H1 (cell line): Measurements from ENCODE around the gene SMIM13. TPM values are rescaled to one million over a fixed set of nuclear protein-coding genes. Genes with fewer than 3 reads are reported as not detected.

Source experiments
- CTCF ChIA-PET: fragments of 300-600 bp; sonication (Branson Sonifier 250); formaldehyde crosslinking; loops from one replicate; lab custom pipeline; 2021; ENCODE audit not compliant: partially characterized antibody; lab: Charles Lee
- POLR2A ChIA-PET: fragments of 300-600 bp; sonication (Branson Sonifier 250); formaldehyde crosslinking; loops from one replicate; lab custom pipeline; 2021; ENCODE audit warnings: inconsistent platforms; ENCODE audit not compliant: partially characterized antibody; lab: Charles Lee
- DNase-seq, 2 experiments: peaks; one replicate each; pipeline versions ENCODE4 v3.0.0 to v3.0.0-alpha.2; 2010 to 2022; ENCODE audit warnings: low spot score in 2 of 2, low read depth in 1 of 2, mixed read lengths in 1 of 2
- FAIRE-seq: peaks from 2 replicates; lab custom pipeline; 2011; peaks lifted over from hg19 to GRCh38; lab: Jason Lieb, UNC
- H2AFZ ChIP-seq: 2 replicates; pipeline ENCODE4 v1.8.1; 2012; ENCODE audit warnings: low read length, inconsistent platforms
- H2AK5ac ChIP-seq: 2 replicates; pipeline ENCODE4 v1.6.1; 2013; ENCODE audit warnings: low read depth, low read length
- H2BK120ac ChIP-seq: replicated peaks from 2 replicates; pipeline ENCODE3; 2013; ENCODE audit warnings: low read depth, low read length, inconsistent platforms
- H2BK12ac ChIP-seq: 2 replicates; pipeline ENCODE4 v1.6.1; 2013; ENCODE audit warnings: low read depth, low read length
- H2BK15ac ChIP-seq: 2 replicates; pipeline ENCODE4 v1.6.1; 2013; ENCODE audit warnings: low read length
- H2BK20ac ChIP-seq: 2 replicates; pipeline ENCODE4 v1.6.1; 2013; ENCODE audit warnings: low read length
- H2BK5ac ChIP-seq: 2 replicates; pipeline ENCODE4 v1.6.1; 2013; ENCODE audit warnings: low read depth, low read length
- H3K14ac ChIP-seq: 2 replicates; pipeline ENCODE4 v1.6.1; 2013; ENCODE audit warnings: inconsistent platforms; ENCODE audit not compliant: insufficient read length
- H3K18ac ChIP-seq: 2 replicates; pipeline ENCODE4 v1.6.1; 2013; ENCODE audit warnings: low read length; ENCODE audit errors: extremely low read depth
- H3K23ac ChIP-seq: 2 replicates; pipeline ENCODE4 v1.6.1; 2013; ENCODE audit warnings: inconsistent platforms; ENCODE audit not compliant: insufficient read length
- H3K23me2 ChIP-seq: 2 replicates; pipeline ENCODE4 v1.6.1; 2013; ENCODE audit warnings: low read depth, low read length
- H3K27ac ChIP-seq: 2 replicates; pipeline ENCODE4 v1.6.1; 2011; ENCODE audit warnings: low read depth, low read length, inconsistent platforms
- H3K27me3 ChIP-seq, 4 experiments: replicated peaks in 1 of 4; 1 replicate in 1 of 4; 2 replicates in 3 of 4; pipeline versions ENCODE4 v1.6.1 to v1.8.1; 2011 to 2013; ENCODE audit warnings: low read length in 3 of 4, mild to moderate bottlenecking in 3 of 4, inconsistent platforms in 2 of 4, mixed read lengths in 2 of 4, moderate library complexity in 1 of 4; ENCODE audit not compliant: control insufficient read depth in 3 of 4, insufficient read depth in 3 of 4; ENCODE audit errors: extremely low read depth in 1 of 4
- H3K36me3 ChIP-seq, 4 experiments: 2 replicates each; pipeline versions ENCODE4 v1.6.1 to v1.8.1; 2011 to 2013; ENCODE audit warnings: mild to moderate bottlenecking in 4 of 4, low read length in 3 of 4, moderate library complexity in 2 of 4, control low read depth in 1 of 4, inconsistent platforms in 1 of 4; ENCODE audit not compliant: insufficient read depth in 4 of 4, control insufficient read depth in 2 of 4
- H3K4ac ChIP-seq: replicated peaks from 2 replicates; pipeline ENCODE3; 2013; ENCODE audit warnings: low read length, low read depth, mixed read lengths, inconsistent platforms; ENCODE audit not compliant: insufficient read length
- H3K4me1 ChIP-seq, 4 experiments: replicated peaks in 1 of 4; 1 replicate in 1 of 4; 2 replicates in 3 of 4; pipeline versions ENCODE4 v1.6.1 to v1.8.1; 2011 to 2013; ENCODE audit warnings: low read length in 3 of 4, inconsistent platforms in 2 of 4, mixed read lengths in 1 of 4; ENCODE audit not compliant: insufficient read depth in 4 of 4, control insufficient read depth in 3 of 4
- H3K4me2 ChIP-seq, 2 experiments: 2 replicates each; pipeline versions ENCODE4 v1.6.1 to v1.8.1; 2011 to 2013; ENCODE audit warnings: low read depth in 2 of 2, low read length in 2 of 2, control low read depth in 1 of 2, inconsistent platforms in 1 of 2, mild to moderate bottlenecking in 1 of 2; ENCODE audit not compliant: insufficient read depth in 1 of 2
- H3K4me3 ChIP-seq, 4 experiments: fragments of 200-600, 300-600 bp in 1 of 4; sonication (generic), shearing (Covaris generic), sonication (Bioruptor Twin) in 1 of 4; 2 replicates each; pipeline versions ENCODE4 v1.5.1 to v1.8.1; 2011 to 2016; ENCODE audit warnings: low read length in 4 of 4, low read depth in 3 of 4, control low read depth in 2 of 4, inconsistent platforms in 2 of 4, mild to moderate bottlenecking in 2 of 4, mixed read lengths in 1 of 4, moderate library complexity in 1 of 4; ENCODE audit not compliant: insufficient read depth in 2 of 4; ENCODE audit errors: extremely low read depth in 1 of 4
- H3K56ac ChIP-seq: replicated peaks from 2 replicates; pipeline ENCODE3; 2013; ENCODE audit warnings: low read depth, mild to moderate bottlenecking, mixed read lengths, low read length, inconsistent platforms; ENCODE audit not compliant: insufficient read length
- H3K79me1 ChIP-seq: 2 replicates; pipeline ENCODE4 v1.6.1; 2013; ENCODE audit warnings: low read depth, low read length, control low read depth
- H3K79me2 ChIP-seq, 2 experiments: 2 replicates each; pipeline versions ENCODE4 v1.6.1 to v1.8.1; 2012 to 2013; ENCODE audit warnings: low read length in 2 of 2, mild to moderate bottlenecking in 2 of 2, inconsistent platforms in 1 of 2; ENCODE audit not compliant: insufficient read depth in 2 of 2, control insufficient read depth in 1 of 2
- H3K9ac ChIP-seq, 4 experiments: replicated peaks in 1 of 4; 1 replicate in 1 of 4; 2 replicates in 3 of 4; pipeline versions ENCODE4 v1.6.1 to v1.8.1; 2011 to 2013; ENCODE audit warnings: low read depth in 3 of 4, low read length in 3 of 4, control low read depth in 2 of 4, mild to moderate bottlenecking in 2 of 4, moderate library complexity in 2 of 4, inconsistent platforms in 1 of 4; ENCODE audit errors: extremely low read depth in 1 of 4
- H3K9me3 ChIP-seq, 2 experiments: 2 replicates each; pipeline versions ENCODE4 v1.6.1 to v1.8.1; 2012 to 2013; ENCODE audit warnings: mild to moderate bottlenecking in 2 of 2, moderate library complexity in 2 of 2, control low read depth in 1 of 2, inconsistent platforms in 1 of 2, low read depth in 1 of 2, low read length in 1 of 2, mixed read lengths in 1 of 2; ENCODE audit not compliant: insufficient read depth in 2 of 2
- H4K20me1 ChIP-seq, 2 experiments: replicated peaks in 1 of 2; 2 replicates each; pipeline versions ENCODE3 to v1.8.1; 2011 to 2013; ENCODE audit warnings: inconsistent platforms in 2 of 2, low read length in 2 of 2, mild to moderate bottlenecking in 1 of 2; ENCODE audit not compliant: insufficient read depth in 2 of 2, control insufficient read depth in 1 of 2
- H4K5ac ChIP-seq: 2 replicates; pipeline ENCODE4 v1.6.1; 2013; ENCODE audit warnings: low read length, low read depth, mixed read lengths, inconsistent platforms; ENCODE audit not compliant: insufficient read length
- H4K8ac ChIP-seq: 2 replicates; pipeline ENCODE4 v1.8.0; 2013; ENCODE audit warnings: mild to moderate bottlenecking, moderate library complexity, low read length, inconsistent platforms; ENCODE audit not compliant: insufficient read depth; ENCODE audit errors: extremely low read depth
- H4K91ac ChIP-seq: replicated peaks from 2 replicates; pipeline ENCODE3; 2013; ENCODE audit warnings: low read length, mixed read lengths, inconsistent platforms; ENCODE audit not compliant: insufficient read length
- ATF3 ChIP-seq: IDR thresholded peaks from 2 replicates; pipeline ENCODE4 v1.6.1; 2011; ENCODE audit warnings: low read depth, mild to moderate bottlenecking, low read length; ENCODE audit not compliant: insufficient read depth
- CEBPB ChIP-seq: IDR thresholded peaks from 2 replicates; pipeline ENCODE4 v1.6.1; 2012; ENCODE audit warnings: low read depth, low read length
- whole genome bisulfite sequencing, 2 experiments: shearing (Covaris generic) in 1 of 2; methylation state at CpG; one replicate each; pipeline versions ENCODE4 v1.1.6 to v1.1.7; 2013 to 2015; ENCODE audit warnings: low lambda C conversion rate in 2 of 2, mixed read lengths in 2 of 2, inconsistent platforms in 1 of 2, low coverage in 1 of 2, missing lambda C conversion rate in 1 of 2; ENCODE audit not compliant: insufficient replicate concordance in 2 of 2, insufficient coverage in 1 of 2, insufficient read length in 1 of 2; ENCODE audit errors: extremely low coverage in 1 of 2, missing lambda C conversion rate in 1 of 2; 5-methylcytosine and 5-hydroxymethylcytosine counted together
- polyA plus RNA-seq, 7 experiments: library from polyadenylated mRNA; depleted of rRNA in 3 of 7; stranded (reverse) in 5 of 7; unstranded in 2 of 7; fragments of >200 nt in 5 of 7; fragments of 200-250 nt in 2 of 7; gene quantifications; 1 replicate in 5 of 7; 2 replicates in 1 of 7; 4 replicates in 1 of 7; pipeline versions ENCODE4 v1.2.1 to v1.2.3, GENCODE V29; 2011 to 2013; ENCODE audit warnings: missing spikeins in 2 of 7, mixed read lengths in 2 of 7
- total RNA-seq: library from RNA; stranded (reverse); fragmentation: NEBNext Ultra II Directional; extraction: Animal tissue kit (Norgen Biotek cat#: 25700); gene quantifications from 2 replicates; pipeline ENCODE4 v1.2.1, GENCODE V29; 2021

Gene SMIM13
- total and polyA plus RNA-seq, 2 of the 8 experiments (the other 6 are each of a cell fraction or from before 2014, with no cell fraction given) = 1.7 to 10.6 TPM

DNA sequence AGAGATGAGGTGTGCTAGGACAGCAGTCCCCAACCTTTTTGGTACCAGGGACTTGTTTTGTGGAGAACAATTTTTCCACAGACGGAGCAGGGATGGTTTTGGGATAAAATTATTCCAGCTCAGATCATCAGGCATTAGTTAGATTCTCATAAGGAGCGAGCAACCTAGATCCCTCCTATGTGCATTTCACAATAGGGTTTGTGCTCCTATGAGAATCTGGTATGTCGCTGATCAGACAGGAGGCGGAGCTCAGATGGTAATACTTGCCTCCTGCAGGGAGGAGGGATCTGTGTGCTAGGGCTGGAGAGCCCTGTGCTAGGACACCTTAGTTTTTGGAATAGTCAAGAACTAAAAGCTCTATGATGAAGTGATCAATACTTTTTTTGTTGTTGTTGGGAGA lies 2.5 kb downstream of the SMIM13 start:
- no peak overlapping the region for H2BK12ac ChIP-seq
- H4K8ac ChIP-seq = no peak overlapping the region
- peaks cover 0 to 6% (median 2%) of the 10 kb centered on the region in 4 experiments; a peak in 5 of 7 replicates for H3K4me1 ChIP-seq
- H2BK15ac ChIP-seq = no peak overlapping the region
- 63% methylated on average over 4 of the region's 4 CpGs; no CpG with 5 or more reads in 1 of the 2 experiments for WGBS, 2 experiments
- H4K5ac ChIP-seq = no peak overlapping the region
- peaks cover 6% of the 10 kb centered on the region; the same call in 1 of the 2 replicates for H3K23me2 ChIP-seq
- POLR2A ChIA-PET = interaction anchor here (1.0 kb wide), 2 partner anchors 9 to 13 kb away, joined by 3 read pairs; no protein-coding TSS in a partner anchor
- no peak overlapping the region for H3K23ac ChIP-seq
- FAIRE-seq (no peak), DNase-seq (no peak)
- TF ChIP-seq CEBPB = peak; percentile 49; the same call in 1 of the 2 replicates
- no peak for TF ChIP-seq ATF3
- H3K4me3 ChIP-seq = no peak overlapping the region
- H2AK5ac ChIP-seq = no peak overlapping the region
- H4K20me1 ChIP-seq = peaks cover 0 to 4% of the 10 kb centered on the region in 2 experiments
- no peak overlapping the region for H3K4ac ChIP-seq
- H3K56ac ChIP-seq = no peak overlapping the region
- H4K91ac ChIP-seq = no peak overlapping the region
- H3K27ac ChIP-seq = no peak overlapping the region
- H3K14ac ChIP-seq = no peak overlapping the region
- H3K36me3 ChIP-seq = no peaks in the 10 kb centered on the region; a peak in 1 of 8 replicates
- no peak overlapping the region for H2BK5ac ChIP-seq
- H3K9ac ChIP-seq = no peak overlapping the region
- CTCF ChIA-PET = interaction anchor here (0.6 to 2.3 kb wide), 9 partner anchors 12 to 400 kb away, joined by 3 to 8 read pairs (median 4); no protein-coding TSS in a partner anchor
- H2BK120ac ChIP-seq = no peak overlapping the region
- no peaks in the 10 kb centered on the region for H3K9me3 ChIP-seq
- H2AFZ ChIP-seq = no peak overlapping the region
- H3K79me2 ChIP-seq = peaks cover 0 to 65% of the 10 kb centered on the region in 2 experiments; a peak in 2 of 4 replicates
- peak overlapping the region; percentile 16 to 93; a peak in 2 of 4 replicates for H3K4me2 ChIP-seq
- H3K27me3 ChIP-seq = no peaks in the 10 kb centered on the region
- H3K79me1 ChIP-seq = peaks cover 3% of the 10 kb centered on the region
- H2BK20ac ChIP-seq = no peak overlapping the region
- no peak overlapping the region; the same call in 1 of the 2 replicates for H3K18ac ChIP-seq
